22Rv1 (cell line): Measurements from ENCODE around the gene ABCF2.

Experiments used
- CTCF ChIP-seq: fragments of 450-650 bp; IDR thresholded peaks from 2 replicates; pipeline ENCODE4 v1.5.1; 2017; ENCODE audit warnings: mild to moderate bottlenecking
- ZFX ChIP-seq: fragments of 450-650 bp; IDR thresholded peaks from 2 replicates; pipeline ENCODE4 v1.6.1; 2017; ENCODE audit warnings: antibody characterized with exemption, borderline replicate concordance

DNA sequence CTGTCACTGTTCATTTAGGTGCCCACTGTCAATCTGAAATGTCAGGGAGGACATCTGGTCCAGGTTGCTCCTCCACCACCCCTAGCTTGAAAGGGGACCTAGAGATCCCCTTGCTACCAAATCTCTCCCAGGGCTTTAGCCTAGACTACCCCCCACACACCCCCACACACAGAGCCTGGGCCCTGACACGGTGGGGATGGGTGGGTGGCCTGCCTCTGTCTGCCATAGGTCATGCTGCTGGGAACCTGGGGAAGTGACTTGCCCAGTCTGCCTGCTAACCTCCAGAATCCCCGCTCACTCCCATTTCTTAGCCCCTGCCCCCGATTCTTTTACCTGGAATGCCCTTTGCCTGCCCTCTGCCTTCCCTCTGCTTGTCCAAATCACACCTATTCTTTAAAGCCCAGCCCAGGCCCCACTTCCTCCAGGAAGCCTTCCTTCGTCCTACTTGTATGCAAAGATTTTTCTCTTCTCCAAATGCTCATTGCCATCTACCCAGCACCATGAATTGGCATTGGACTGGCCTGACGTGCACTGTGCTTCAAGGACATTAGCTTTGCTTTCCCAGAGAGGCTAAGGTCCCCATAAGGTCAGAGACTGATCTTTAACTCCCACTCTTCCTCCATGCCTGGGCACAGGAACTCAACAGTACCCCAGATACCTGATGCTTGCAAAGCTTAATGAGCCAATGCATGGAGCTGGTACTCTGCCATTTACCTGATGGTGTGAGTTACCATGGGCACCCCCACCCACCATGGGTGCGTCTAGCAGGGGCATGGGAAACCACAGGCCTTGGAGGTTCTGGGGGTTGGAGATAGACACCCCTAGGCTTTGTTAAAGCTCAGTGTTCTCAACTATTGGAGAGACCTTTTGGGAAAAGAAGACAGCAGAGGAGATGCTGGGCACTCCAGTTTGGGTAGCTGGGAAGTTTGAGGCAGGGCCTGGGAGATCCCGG lies 23.5 kb upstream of the ABCF2 start:
- no peak for TF ChIP-seq CTCF
- no peak for TF ChIP-seq ZFX
